Measurements from ENCODE around the gene SORBS1. TPM values are rescaled to one million over a fixed set of nuclear protein-coding genes. Genes with fewer than 3 reads are reported as not detected.

Gene SORBS1
- polyA plus RNA-seq, 1 experiment, result 0.40 TPM

GRCh38 chr10:95388539-95388938 is 172.6 kb downstream of the SORBS1 start:
- Histone ChIP-seq H3K27me3 (ENCODE audit: control insufficient read depth, insufficient read depth, low read length) (peaks cover 7% of the 10 kb centered on the region), H3K4me3 (ENCODE audit: low read depth, low read length) (no peak overlapping the region), H3K9me3 (ENCODE audit: control insufficient read depth, insufficient read depth, low read length) (no peaks in the 10 kb centered on the region), H3K27ac (ENCODE audit: low read depth, low read length) (no peak overlapping the region)
- CTCF ChIA-PET, result interaction anchor here (1.2 to 2.2 kb wide), 2 partner anchors 14 to 42 kb away, joined by 4 to 8 read pairs; no protein-coding TSS in a partner anchor
- no peak for DNase-seq (ENCODE audit: low read depth, low spot score)
- POLR2A ChIA-PET, result no interaction called here
- no peak for TF ChIP-seq CTCF (IDR thresholded peaks at IDR 0.05; ENCODE audit: low read depth, low read length)

- DNase-seq (ENCODE audit: low read depth, low spot score), result no peak
- no peak for TF ChIP-seq CTCF (IDR thresholded peaks at IDR 0.05; ENCODE audit: low read depth, low read length)
- no peak overlapping the region for H3K4me3 ChIP-seq (ENCODE audit: low read depth, low read length)
- H3K9me3 ChIP-seq (ENCODE audit: control insufficient read depth, insufficient read depth, low read length), result no peaks in the 10 kb centered on the region
- ChIA-PET POLR2A (no interaction called here), CTCF (interaction anchor here (2.2 kb wide), 1 partner anchor 13 kb away, joined by 8 read pairs; no protein-coding TSS in a partner anchor)
- peaks cover 7% of the 10 kb centered on the region for H3K27me3 ChIP-seq (ENCODE audit: control insufficient read depth, insufficient read depth, low read length)
- H3K27ac ChIP-seq (ENCODE audit: low read depth, low read length), result no peak overlapping the region
Observed at GRCh38 chr10:95388109-95388471, 173.1 kb downstream of the SORBS1 start.

DNA sequence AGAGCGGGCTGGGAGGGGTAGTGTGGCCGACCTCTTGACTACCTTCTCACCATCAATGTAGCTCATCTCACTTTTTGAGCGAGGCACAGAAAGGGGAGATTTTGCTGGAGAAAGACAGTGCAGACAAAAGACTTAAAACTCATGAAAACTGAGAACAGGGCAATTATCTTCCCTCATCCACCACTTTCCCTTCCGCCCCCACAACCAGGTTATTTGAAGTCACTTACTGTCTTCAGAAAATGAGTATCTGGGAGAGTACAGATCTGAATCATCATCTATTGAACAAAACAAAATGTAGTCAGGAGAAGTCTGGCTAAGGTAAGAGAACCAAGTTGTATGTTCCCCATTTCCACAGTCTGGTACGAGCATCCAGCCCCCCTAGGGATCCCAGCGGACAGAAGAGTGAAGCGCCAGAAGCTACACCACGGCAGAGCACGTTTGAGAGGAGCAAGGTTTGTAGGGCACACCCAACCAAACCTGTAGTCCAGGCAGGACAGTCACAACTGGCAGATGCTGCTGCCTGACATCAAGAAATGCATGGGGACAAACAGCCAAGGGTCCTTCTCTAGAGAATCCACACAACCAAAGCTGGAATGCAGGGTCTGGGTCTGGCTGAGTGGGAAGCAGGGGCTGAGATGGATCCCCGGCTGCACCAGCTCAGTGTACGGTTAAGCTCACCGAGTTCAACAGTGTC is 177.0 kb downstream of the SORBS1 start:
- peaks cover 18% of the 10 kb centered on the region for H3K27me3 ChIP-seq (ENCODE audit: control insufficient read depth, insufficient read depth, low read length)
- no peaks in the 10 kb centered on the region for H3K9me3 ChIP-seq (ENCODE audit: control insufficient read depth, insufficient read depth, low read length)
- no peak for TF ChIP-seq CTCF (IDR thresholded peaks at IDR 0.05; ENCODE audit: low read depth, low read length)
- H3K4me3 ChIP-seq (ENCODE audit: low read depth, low read length), result no peak overlapping the region
- ChIA-PET POLR2A (no interaction called here), CTCF (interaction anchor here (0.9 to 1.8 kb wide), 2 partner anchors 10 to 200 kb away, joined by 3 to 6 read pairs; no protein-coding TSS in a partner anchor)
- DNase-seq (ENCODE audit: low read depth, low spot score), result no peak
- no peak overlapping the region for H3K27ac ChIP-seq (ENCODE audit: low read depth, low read length)

GRCh38 chr10:95382596-95382995 is 178.6 kb downstream of the SORBS1 start:
- peaks cover 23% of the 10 kb centered on the region for H3K27me3 ChIP-seq (ENCODE audit: control insufficient read depth, insufficient read depth, low read length)
- ChIA-PET CTCF (no interaction called here), POLR2A (no interaction called here)
- no peak overlapping the region for H3K4me3 ChIP-seq (ENCODE audit: low read depth, low read length)
- no peak overlapping the region for H3K27ac ChIP-seq (ENCODE audit: low read depth, low read length)
- no peak for TF ChIP-seq CTCF (IDR thresholded peaks at IDR 0.05; ENCODE audit: low read depth, low read length)
- no peaks in the 10 kb centered on the region for H3K9me3 ChIP-seq (ENCODE audit: control insufficient read depth, insufficient read depth, low read length)
- no peak for DNase-seq (ENCODE audit: low read depth, low spot score)

DNA sequence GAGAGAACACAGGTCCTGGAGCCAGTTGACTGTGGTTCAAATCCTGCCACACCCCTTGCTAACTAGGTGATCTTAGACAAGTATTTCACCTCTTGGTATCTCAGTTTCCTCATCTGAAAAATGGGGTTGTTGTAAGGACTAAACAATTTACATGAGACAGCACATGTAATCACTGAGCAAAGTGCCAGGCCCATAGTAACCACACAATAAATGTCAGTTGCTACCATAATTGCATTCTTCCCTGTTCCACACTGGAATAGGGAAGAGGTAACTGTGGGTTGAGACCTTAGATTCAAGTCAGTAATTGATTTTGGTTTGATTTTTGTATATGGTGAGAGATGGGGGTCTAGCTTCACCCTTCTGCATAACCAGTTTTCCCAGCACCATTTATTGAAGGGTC is 179.0 kb downstream of the SORBS1 start:
- POLR2A ChIA-PET, result no interaction called here
- Histone ChIP-seq H3K4me3 (ENCODE audit: low read depth, low read length) (no peak overlapping the region), H3K27ac (ENCODE audit: low read depth, low read length) (no peak overlapping the region), H3K27me3 (ENCODE audit: control insufficient read depth, insufficient read depth, low read length) (peaks cover 21% of the 10 kb centered on the region), H3K9me3 (ENCODE audit: control insufficient read depth, insufficient read depth, low read length) (no peaks in the 10 kb centered on the region)
- TF ChIP-seq CTCF (IDR thresholded peaks at IDR 0.05; ENCODE audit: low read depth, low read length), result no peak
- no peak for DNase-seq (ENCODE audit: low read depth, low spot score)
- CTCF ChIA-PET, result no interaction called here
